Measurements from ENCODE around the gene KRT10.

KRT10 gene

DNA sequence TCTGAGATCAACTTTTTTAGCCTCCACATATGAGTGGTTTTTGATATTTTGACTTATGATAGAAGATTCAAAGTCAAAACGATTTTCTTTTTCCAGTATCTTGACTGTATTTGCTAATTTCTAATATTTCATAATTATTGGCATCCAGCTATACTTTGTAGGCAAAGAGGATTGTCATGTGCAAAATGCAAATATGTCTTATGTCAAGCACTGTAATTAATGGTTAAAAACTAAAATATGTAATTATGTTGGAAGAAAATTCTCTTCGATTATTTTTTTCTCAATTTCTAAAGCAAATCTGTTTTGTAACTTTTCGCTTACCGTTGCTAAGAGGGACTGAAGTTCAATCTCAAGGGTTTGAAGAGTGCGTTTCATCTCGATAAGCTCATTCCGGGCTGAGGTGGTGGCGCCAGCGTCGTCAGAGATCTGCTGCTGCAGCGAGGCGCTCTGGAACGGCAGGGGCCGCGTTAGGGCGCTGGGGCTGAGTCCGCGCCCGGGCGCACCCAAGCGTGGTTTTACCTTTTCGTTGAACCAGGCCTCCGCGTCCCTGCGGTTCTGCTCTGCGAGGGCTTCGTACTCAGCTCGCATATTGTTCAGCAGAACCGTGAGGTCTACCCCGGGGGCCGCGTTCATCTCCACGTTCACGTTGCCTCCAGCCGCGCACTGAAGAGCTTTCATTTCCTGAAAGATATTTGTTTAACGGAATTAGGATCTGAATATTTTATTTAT, 43.1 kb downstream of the KRT10 start:
- H3K27ac ChIP-seq (ENCODE audit: low read length): no peak overlapping the region
- no peaks in the 10 kb centered on the region for H3K4me1 ChIP-seq (ENCODE audit: insufficient read depth, low read length)
- no peaks in the 10 kb centered on the region for H4K20me1 ChIP-seq (ENCODE audit: insufficient read depth, low read length)
- H3K36me3 ChIP-seq (ENCODE audit: insufficient read depth, low read length): no peaks in the 10 kb centered on the region
- ATAC-seq (ENCODE audit: insufficient read depth, low read depth) (no peak), DNase-seq (no peak)
- no peak overlapping the region for H3K9ac ChIP-seq (ENCODE audit: low read depth, low read length)
- H3K9me3 ChIP-seq (ENCODE audit: insufficient read depth, low read length, severe bottlenecking): no peaks in the 10 kb centered on the region
- H3K79me2 ChIP-seq (ENCODE audit: insufficient read depth, low read length): no peaks in the 10 kb centered on the region
- no peak overlapping the region for H3K4me3 ChIP-seq (ENCODE audit: low read depth in 1 of 2, low read length in 2 of 2)
- H3K4me2 ChIP-seq (ENCODE audit: insufficient read depth, low read length): no peak overlapping the region
- peaks cover 12% of the 10 kb centered on the region for H3K27me3 ChIP-seq (ENCODE audit: insufficient read depth, low read length, poor library complexity)
- H2AFZ ChIP-seq (ENCODE audit: low read depth, low read length): no peak overlapping the region
- TF ChIP-seq EZH2 (IDR thresholded peaks at IDR 0.05; ENCODE audit: borderline replicate concordance, low read depth, low read length, severe bottlenecking): no peak
- TF ChIP-seq, protein P1, sequence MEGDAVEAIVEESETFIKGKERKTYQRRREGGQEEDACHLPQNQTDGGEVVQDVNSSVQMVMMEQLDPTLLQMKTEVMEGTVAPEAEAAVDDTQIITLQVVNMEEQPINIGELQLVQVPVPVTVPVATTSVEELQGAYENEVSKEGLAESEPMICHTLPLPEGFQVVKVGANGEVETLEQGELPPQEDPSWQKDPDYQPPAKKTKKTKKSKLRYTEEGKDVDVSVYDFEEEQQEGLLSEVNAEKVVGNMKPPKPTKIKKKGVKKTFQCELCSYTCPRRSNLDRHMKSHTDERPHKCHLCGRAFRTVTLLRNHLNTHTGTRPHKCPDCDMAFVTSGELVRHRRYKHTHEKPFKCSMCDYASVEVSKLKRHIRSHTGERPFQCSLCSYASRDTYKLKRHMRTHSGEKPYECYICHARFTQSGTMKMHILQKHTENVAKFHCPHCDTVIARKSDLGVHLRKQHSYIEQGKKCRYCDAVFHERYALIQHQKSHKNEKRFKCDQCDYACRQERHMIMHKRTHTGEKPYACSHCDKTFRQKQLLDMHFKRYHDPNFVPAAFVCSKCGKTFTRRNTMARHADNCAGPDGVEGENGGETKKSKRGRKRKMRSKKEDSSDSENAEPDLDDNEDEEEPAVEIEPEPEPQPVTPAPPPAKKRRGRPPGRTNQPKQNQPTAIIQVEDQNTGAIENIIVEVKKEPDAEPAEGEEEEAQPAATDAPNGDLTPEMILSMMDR (IDR thresholded peaks at IDR 0.05; ENCODE audit: borderline replicate concordance, extremely low read depth, low read length, poor library complexity, severe bottlenecking): no peak

DNA sequence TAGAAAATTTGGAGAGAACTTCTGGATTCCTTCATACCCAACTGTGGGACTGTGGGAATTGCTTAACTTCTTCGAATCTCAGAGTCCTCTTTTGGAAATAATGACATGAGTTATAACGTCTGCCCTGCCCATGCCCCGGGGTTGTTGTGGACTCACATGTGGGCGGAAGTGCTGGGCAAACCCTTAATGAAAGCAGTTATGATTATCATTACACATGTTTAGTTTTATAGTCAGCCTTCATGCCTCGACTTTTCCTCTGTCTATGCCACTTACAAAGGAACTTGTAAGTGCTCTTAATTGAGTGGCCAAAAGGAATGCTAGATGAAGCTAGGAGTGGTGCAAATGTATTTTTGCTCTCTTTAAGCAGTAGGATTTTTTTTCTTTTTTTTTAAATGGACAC, 44.0 kb downstream of the KRT10 start:
- TF ChIP-seq, protein P1 (IDR thresholded peaks at IDR 0.05; ENCODE audit: borderline replicate concordance, extremely low read depth, low read length, poor library complexity, severe bottlenecking): no peak
- no peak for TF ChIP-seq EZH2 (IDR thresholded peaks at IDR 0.05; ENCODE audit: borderline replicate concordance, low read depth, low read length, severe bottlenecking)
- no peaks in the 10 kb centered on the region for H3K4me1 ChIP-seq (ENCODE audit: insufficient read depth, low read length)
- no peaks in the 10 kb centered on the region for H3K36me3 ChIP-seq (ENCODE audit: insufficient read depth, low read length)
- no peak overlapping the region for H2AFZ ChIP-seq (ENCODE audit: low read depth, low read length)
- H3K4me2 ChIP-seq (ENCODE audit: insufficient read depth, low read length): no peak overlapping the region
- no peaks in the 10 kb centered on the region for H3K9me3 ChIP-seq (ENCODE audit: insufficient read depth, low read length, severe bottlenecking)
- peaks cover 14% of the 10 kb centered on the region for H3K27me3 ChIP-seq (ENCODE audit: insufficient read depth, low read length, poor library complexity)
- ATAC-seq (ENCODE audit: insufficient read depth, low read depth): no peak
- no peak overlapping the region for H3K4me3 ChIP-seq (ENCODE audit: low read depth in 1 of 2, low read length in 2 of 2)
- no peak overlapping the region for H3K27ac ChIP-seq (ENCODE audit: low read length)
- no peaks in the 10 kb centered on the region for H4K20me1 ChIP-seq (ENCODE audit: insufficient read depth, low read length)
- no peaks in the 10 kb centered on the region for H3K79me2 ChIP-seq (ENCODE audit: insufficient read depth, low read length)
- no peak overlapping the region for H3K9ac ChIP-seq (ENCODE audit: low read depth, low read length)
- no peak for DNase-seq

DNA sequence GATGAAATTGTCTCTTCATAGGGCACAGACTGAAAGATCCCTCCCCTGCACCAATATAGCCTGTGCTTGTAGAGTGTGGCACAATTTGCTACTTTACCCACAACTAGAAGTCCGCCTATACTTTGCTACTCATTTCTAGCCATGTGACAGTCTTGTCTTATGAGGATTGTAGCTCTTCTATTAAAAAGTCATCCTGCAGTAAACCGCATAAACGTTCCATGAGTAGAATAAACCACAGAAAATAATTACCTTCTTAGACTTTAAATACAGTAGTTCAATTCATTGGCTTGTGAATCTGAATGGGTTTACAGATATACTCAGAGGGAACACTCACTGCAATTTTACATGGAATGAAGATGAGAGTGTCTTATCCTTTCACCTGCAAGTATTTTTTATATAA, 44.4 kb downstream of the KRT10 start:
- no peak overlapping the region for H3K4me3 ChIP-seq (ENCODE audit: low read depth in 1 of 2, low read length in 2 of 2)
- no peaks in the 10 kb centered on the region for H4K20me1 ChIP-seq (ENCODE audit: insufficient read depth, low read length)
- no peaks in the 10 kb centered on the region for H3K36me3 ChIP-seq (ENCODE audit: insufficient read depth, low read length)
- no peaks in the 10 kb centered on the region for H3K4me1 ChIP-seq (ENCODE audit: insufficient read depth, low read length)
- DNase-seq (no peak), ATAC-seq (ENCODE audit: insufficient read depth, low read depth) (no peak)
- H3K9me3 ChIP-seq (ENCODE audit: insufficient read depth, low read length, severe bottlenecking): no peaks in the 10 kb centered on the region
- H3K9ac ChIP-seq (ENCODE audit: low read depth, low read length): no peak overlapping the region
- TF ChIP-seq, protein P1 (IDR thresholded peaks at IDR 0.05; ENCODE audit: borderline replicate concordance, extremely low read depth, low read length, poor library complexity, severe bottlenecking): no peak
- TF ChIP-seq EZH2 (IDR thresholded peaks at IDR 0.05; ENCODE audit: borderline replicate concordance, low read depth, low read length, severe bottlenecking): no peak
- H3K4me2 ChIP-seq (ENCODE audit: insufficient read depth, low read length): no peak overlapping the region
- H3K79me2 ChIP-seq (ENCODE audit: insufficient read depth, low read length): no peaks in the 10 kb centered on the region
- peaks cover 12% of the 10 kb centered on the region for H3K27me3 ChIP-seq (ENCODE audit: insufficient read depth, low read length, poor library complexity)
- no peak overlapping the region for H2AFZ ChIP-seq (ENCODE audit: low read depth, low read length)
- H3K27ac ChIP-seq (ENCODE audit: low read length): no peak overlapping the region

All from DND-41 (cell line).